Activated T-cell treated with anti-CD3 and anti-CD28 coated beads for 4 hours (primary cell): ENCODE results near the gene ZNF284.
"Not testable (repeated sequence)": the region's sequence is repeated elsewhere in the genome, so short reads cannot be mapped to it uniquely, and the experiment has no call there.

Experiments used
- DNase-seq: peaks from one replicate; pipeline ENCODE4 v3.0.0-alpha.2; 2020

Gene ZNF284

DNA sequence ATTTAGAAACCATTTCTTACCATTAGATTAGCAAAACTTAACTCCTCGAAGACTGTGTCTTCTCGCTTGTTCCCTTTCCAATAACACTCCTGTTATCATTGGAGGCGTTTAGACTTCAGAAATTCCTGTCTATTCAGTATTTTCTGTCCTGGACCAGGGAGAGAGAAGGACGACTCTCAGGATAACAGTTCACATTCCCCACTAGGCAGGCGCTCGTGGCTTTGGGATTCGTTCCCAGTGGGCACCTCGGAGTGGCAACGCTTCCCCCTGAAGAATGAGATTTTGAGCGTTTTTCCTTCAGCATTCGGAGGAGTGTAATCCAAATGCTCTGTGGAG lies 40.8 kb downstream of the ZNF284 start:
- DNase-seq = no peak

DNA sequence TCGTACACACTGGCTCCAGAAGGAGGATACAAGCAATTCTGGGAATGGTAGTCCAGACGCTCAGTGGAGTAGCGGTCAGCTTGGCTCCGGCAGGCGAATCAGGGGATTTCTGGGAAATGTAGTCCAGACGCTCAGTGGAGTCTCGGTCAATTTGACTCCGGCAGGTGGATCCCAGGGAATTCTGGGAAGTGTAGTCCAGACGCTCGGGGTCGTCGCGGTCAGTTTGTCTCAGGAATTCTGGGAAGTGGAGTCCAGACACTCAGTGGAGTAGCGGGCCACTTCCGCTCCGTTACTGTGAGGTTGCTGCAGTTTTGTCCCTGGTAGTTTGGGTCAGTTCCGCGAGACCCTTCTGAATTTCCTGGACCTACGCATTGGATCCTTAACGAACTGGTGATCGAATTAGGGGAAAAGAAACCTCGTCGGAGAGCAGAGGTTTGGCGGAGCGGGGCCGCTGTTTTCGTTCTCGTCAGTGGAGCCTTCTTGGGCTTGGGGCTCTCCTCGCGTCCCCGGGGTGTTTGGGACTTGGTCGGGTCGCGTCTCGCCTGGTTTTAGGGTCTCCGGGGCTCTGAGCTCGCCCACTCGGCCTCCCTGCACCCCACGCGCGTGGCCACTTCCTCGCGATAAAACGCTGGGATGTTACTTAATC lies 41.3 kb downstream of the ZNF284 start, which contains the start of gene ZNF225:
Gene ZNF225 (plus strand): TSS at position 262 of the 646 bp plus-strand sequence. CDS start 2,429 bp downstream, outside the sequence.
- DNase-seq = peak; percentile 66

DNA sequence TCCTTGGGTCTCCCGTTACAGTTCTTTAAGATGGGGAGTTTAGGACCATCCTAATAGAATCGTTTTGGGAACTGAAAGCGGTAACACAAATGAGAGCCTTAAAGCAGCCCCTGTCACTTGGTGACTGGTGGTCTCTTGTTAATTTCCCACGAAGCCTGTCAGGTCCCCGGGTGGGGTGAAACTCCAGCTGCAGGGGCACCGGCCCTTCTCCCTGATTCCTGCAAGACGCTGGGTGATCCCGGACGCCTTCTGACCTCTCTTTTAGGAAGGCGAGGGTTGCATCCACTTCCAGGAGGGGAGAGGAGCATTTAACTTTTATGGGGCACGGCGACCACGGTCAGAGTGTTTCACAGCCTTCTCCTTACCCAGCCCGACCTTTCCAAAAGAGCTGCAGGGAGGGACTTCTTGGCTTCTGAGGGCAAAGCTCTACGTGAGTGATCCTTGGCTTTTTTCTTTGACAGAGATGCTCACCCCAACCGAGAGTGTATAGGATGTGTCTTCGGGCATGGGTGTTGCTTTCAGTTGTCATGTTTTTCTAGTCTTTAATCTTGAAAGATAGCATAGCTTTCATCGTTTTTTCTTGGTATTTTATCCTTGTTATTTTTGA lies 41.9 kb downstream of the ZNF284 start:
- no peak for DNase-seq

DNA sequence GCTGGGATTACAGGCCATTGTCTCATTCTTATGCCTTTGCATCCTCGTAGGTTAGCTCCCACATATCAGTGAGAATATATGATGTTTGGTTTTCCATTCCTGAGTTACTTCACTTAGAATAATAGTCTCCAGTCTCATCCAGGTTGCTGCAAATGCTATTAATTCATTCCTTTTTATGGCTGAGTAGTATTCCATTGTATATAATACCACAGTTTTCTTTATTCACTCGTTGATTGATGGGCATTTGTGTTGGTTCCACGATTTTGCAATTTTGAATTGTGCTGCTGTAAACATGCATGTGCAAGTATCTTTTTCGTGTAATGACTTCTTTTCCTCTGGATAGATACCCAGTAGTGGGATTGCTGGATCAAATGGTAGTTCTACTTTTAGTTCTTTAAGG lies 49.2 kb downstream of the ZNF284 start:
- DNase-seq = not testable (repeated sequence)

DNA sequence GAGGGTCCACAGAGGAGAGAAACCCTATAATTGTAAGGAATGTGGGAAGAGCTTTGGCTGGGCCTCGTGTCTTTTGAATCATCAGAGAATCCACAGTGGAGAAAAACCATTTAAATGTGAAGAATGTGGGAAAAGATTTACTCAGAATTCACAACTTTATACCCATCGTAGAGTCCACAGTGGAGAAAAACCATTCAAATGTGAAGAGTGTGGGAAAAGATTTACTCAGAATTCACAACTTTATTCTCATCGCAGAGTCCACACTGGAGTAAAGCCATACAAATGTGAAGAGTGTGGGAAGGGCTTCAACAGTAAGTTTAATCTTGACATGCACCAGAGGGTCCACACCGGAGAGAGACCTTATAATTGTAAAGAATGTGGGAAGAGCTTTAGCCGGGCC lies 60.0 kb downstream of the ZNF284 start:
- DNase-seq = no peak
